CD4-positive, alpha-beta T cell treated with Interleukin-4 for 1 hour (primary cell): Measurements from ENCODE around the gene ARHGAP8.

ENCODE experiments used
- DNase-seq, 2 donors: peaks; one replicate each; pipeline ENCODE4 v3.0.0-alpha.2; 2020 to 2022

Gene ARHGAP8

DNA sequence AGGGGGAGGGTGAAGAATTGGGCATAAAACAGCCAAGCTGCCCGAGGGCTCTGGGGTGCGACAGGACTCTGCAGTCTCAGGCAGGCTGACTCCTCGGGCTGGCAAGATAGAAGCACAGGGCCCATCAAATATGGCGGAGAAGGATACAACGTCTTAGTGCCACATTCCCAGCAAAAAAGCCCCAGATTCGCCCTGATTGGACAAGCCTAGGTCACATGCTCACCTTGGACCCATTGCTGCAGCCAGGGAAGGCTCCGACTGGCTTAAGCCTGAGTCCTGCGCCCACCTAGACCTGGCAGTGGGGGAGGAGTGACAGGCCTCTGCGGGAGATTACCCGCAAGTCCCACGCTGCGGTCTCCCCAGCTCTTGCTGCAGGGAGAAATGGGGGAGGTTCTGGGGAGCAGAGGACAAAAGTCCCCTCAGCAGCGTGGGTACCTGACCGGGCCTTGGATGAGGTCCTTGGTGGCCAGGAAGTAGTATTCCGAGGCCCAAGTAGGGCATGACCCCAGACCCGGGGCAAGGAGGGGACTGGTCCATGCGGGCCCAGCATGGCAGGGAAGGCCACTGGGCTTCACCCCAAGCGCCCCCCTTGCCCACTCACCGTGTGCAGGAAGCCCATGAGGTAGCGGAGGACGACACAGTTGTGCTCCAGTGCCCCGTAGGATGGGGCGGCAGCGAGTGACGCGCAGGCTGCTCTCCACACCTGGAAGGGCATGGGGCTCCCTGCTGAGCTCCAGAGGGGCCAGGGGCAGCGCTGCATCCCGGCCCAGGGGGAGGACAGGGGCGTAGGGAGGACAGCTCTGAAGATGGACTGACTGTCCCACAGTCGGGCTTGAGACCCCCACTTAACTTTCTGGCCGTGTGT, 113.0 kb downstream of the ARHGAP8 start:
- DNase-seq = no peak

- DNase-seq = no peak
Measured at GRCh38 chr22:44869196-44869595, 116.8 kb downstream of the ARHGAP8 start.

GRCh38 chr22:44870021-44870420, 117.6 kb downstream of the ARHGAP8 start:
- no peak for DNase-seq

DNA sequence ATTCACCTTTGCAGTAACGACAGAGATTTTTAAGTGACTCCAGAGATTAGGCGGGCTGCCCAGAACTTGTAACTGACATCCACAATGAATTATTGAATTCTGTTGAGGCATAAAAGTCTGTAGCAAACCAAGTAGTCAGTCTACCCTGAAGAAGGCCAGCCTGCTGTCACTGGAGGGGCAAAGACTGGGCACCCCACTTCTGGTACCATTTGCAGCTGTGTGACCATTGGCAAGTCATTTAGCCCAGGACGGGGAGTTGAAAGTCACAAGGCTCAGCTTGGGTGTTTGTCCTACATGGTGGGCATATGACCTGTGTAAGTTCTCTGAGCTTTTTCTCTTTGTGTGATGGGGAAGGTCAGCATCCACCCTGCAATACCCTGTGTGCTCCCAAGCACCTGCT, 119.4 kb downstream of the ARHGAP8 start:
- DNase-seq = no peak

- DNase-seq = no peak
Measured at GRCh38 chr22:44876921-44877320, 124.5 kb downstream of the ARHGAP8 start.

GRCh38 chr22:44878483-44879300, 126.3 kb downstream of the ARHGAP8 start:
- DNase-seq = no peak

DNA sequence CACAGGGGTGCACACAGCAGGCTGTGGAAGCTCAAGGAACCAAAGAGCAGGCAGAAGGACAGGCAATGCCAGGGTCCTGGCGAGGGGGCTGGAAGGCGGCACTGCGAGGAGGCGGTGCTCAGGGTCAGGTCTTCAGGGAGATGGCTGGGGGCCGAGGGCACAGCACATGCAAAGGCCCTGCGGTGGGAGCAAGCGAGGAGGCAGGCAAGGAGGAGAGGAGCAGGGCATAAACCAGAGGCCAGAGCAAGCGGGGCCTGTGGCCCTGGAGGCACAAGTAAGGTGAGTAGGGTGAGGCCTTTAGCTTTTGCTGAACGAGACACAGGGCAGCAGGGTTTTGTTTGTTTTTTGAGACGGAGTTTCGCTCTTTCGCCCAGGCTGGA, 126.9 kb downstream of the ARHGAP8 start:
- no peak for DNase-seq

GRCh38 chr22:44880610-44881290, 128.4 kb downstream of the ARHGAP8 start:
- no peak for DNase-seq

GRCh38 chr22:44881624-44882023, 129.2 kb downstream of the ARHGAP8 start:
- no peak for DNase-seq

DNA sequence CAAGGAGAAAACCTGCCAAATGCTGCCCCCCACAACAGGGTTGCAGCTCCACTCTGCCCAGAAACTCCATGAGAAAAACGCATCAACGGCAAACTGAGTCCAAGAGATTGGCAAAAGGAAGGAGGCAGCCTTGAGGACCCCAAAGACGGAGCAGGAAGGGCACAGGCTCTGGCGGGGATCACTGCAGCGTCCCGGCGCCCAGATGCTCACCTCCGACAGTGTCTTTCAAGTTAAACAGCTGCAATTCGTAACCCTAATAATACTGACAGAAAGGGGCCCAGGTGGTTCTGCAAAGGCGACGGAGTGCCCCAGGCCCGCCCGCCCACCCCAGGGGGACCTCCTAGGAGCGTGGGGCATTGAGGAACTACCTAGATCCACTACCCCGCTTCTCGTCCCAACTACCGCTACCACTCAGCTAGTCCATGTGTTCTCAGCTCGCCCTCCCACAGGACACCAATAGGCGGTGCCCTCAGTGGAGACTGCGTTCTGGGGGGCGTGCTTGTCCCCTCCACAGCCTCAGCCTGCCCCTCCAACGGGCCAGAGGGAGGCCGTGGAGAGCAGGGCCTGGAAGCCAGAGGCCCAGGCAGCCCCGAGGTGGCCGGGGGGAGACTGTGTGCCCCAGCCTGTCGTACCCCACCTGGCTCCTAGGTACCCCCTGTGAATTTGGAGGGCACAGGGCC, 130.0 kb downstream of the ARHGAP8 start:
- DNase-seq = no peak

- DNase-seq = no peak
Measured at GRCh38 chr22:44883011-44883421, 130.6 kb downstream of the ARHGAP8 start.

GRCh38 chr22:44884562-44884961, 132.2 kb downstream of the ARHGAP8 start:
- no peak for DNase-seq

DNA sequence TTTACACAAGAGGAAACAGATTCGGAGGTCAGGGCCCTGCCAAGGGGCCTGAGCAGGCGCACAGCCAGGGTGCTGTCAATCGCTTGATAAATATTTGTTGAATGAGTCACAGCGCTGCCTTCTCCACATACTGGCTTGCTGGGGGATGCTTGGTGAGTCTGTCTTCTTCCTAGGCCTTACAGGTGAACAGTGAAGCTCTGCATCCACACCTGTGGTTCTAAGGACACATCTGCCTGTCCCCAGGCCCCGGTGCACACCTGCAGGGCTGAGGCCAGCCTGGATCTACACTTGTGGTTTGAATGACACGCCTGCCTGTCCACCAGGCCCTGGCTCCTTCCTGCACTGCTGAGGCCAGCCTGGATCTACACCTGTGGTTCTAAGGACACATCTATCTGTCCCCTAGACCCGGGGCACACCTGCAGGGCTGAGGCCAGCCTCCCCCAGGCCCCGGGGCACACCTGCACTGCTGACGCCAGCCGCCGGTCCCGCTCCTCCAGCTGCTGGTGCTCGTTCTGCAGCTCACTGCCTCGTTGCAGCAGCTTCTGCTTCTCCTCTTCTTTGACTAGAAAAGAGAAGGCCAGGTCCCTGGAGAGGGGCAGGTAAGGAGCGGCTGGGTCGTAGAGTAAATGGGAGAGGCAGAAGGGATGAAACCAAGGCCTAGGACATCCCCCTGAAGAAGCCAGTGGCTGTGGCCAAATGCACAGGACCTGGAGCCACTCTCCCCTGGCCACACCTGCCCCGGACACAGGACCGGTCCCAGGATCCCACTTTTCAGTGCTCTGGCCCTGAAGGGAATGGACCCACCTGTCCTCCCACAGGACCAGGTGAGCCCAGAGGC, 132.8 kb downstream of the ARHGAP8 start:
- DNase-seq = no peak

DNA sequence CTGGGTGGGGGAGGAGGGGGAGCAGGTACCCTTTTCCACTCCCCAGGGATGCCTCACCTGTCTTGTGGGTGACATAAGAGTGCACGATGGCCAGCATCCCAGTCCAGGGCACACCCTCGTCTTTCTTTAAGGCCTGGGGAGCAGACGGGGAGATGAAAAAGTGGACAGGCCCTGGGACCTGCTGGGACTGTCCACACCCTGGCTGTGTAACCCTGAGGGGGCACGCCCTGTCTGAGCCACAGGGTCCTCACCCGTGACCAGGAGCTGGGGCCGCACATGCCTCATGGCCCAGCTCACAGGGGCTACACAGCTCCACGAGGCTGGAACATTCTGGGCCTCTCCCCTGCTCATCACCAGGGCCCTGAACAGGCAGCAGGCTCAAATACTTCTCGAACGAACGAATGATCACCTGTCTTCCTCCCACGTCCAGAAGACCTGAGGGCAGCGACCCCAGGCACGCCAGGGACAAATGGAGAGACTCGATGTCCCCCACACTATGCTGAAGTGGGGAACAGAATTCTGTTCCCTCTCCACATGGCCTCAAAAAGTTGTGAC, 133.5 kb downstream of the ARHGAP8 start:
- no peak for DNase-seq

DNA sequence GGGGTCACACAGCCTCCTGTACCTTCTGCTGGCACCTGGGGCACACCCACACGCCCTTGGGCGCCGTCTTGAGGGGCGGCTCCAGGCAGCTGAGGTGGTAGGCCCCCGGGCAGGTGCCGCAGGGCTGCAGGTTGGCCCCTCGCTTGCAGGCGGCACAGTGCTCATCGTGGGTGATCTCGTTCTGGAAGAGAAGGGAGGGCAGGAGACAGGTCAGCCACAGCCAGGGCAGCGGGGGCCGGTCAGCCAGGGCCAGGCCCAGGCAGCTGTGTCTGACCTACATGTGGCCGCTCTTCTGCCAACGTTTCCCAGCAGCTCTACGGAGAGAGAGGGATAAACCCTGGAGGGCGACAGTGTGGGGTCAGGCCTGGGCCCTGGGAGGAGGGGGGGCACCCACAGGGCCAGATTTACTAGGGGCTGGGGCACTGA, 135.6 kb downstream of the ARHGAP8 start:
- DNase-seq = no peak

- DNase-seq = no peak
Measured at GRCh38 chr22:44888491-44889254, 136.3 kb downstream of the ARHGAP8 start.

DNA sequence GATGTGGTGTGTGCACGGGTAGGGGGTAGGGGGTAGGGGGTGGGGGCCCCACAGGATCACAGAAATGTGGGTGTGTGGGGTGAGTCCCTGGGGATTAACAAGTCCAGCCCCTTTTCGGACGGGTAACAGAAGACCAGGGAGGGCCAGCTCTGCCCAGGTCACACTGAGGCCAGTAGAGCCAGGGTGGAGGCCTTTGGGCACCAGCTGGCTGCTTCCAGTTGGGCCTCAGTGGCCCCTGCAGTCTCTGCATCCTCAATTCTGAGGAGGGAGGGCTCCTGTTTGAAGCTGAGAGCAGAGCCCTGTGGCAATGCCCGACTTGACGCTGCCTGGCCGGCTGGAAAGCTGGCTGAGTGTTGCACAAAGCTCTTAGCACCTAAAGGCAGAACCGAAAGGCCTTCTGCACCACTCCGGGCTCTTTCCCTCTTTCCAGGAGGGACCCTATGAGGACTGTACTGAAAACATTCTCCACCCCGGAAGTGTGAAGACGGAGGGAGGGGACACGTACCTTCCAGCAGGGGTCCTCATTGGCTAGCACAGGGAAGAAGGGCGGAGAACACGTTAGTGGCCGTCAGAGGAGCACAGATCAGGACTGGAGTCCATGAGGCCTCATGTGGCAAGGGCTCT, 137.0 kb downstream of the ARHGAP8 start:
- no peak for DNase-seq

DNA sequence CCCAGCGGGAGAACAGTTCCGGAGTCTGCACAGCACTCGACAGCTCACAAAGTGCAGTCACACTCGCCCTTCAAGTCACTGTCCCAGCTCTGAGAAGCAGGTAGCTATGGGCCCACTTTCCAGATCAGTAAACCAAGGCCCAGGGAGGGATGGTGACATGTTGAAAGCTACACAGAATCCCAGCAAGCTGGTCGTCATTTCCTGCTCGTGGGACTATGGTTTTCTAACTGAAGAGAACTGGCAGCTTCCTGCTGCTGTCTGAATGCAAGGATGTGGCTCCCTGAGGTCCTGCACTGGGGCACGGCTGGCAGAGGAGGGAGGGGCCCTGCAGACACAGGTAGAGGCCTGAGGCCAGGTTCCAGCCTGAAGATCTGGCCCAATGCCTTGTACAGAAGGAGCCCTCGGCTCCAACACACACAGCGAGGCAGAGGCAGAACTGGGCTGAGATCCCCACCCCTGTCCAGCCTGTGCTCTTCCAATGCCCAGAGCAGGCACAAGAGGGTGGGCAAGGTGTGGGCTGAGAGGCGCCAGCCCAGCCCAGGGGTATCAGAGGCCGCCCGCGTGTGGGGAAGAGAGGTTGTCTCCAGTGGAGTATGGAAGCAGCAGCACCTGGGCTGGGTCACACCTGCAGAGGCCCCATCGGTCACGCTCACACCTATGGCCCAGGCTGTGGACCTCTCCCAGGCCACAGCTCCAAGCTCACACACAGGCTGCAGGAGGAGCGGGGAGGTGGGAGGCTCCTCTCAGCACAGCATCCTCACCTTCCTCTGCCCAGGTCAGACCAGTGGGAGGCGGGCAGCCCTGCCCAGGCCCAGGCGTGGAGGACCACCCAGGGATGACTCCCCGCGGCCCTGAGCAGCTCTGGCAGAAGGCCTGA, 138.3 kb downstream of the ARHGAP8 start:
- no peak for DNase-seq

DNA sequence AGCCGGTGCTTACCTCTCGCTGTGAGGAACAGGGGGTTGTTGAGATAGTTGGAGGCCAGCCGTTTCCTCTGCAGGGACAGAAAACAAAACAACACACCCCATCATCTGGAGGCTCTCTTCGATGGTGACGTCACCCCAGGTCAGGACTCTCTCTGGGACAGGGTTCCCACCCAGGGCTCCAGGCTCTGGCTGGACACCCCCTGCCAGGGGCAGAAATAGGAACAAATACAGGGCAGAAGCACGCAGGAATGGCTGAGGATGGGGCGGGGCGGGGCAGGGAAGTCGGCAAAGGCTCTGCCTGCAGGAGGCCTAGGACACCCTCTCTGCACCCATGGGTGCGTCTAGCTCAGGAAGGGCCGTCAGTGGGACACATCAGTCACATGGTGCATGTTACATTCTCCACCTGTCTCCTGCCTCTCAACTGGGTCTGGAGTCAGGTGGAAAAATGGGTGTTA, 138.9 kb downstream of the ARHGAP8 start:
- DNase-seq = no peak
